IMR-90 (cell line): ENCODE measurements around the gene LLGL2. TPM values are rescaled to one million over a fixed set of nuclear protein-coding genes. Genes with fewer than 3 reads are reported as not detected.

Source experiments
- ATAC-seq: fragments of 200-7000 bp; cut with Tn5 transposase; 2 replicates; pipeline ENCODE4 v1.9.1; 2020; ENCODE audit warnings: low read depth, mild to moderate bottlenecking, moderate library complexity
- BruUV-seq: library from RNA; stranded (reverse); fragments of 400-500 nt; replicated peaks from 2 replicates; lab custom pipeline; 2021; lab: Mats Ljungman, UMichigan
- CTCF ChIA-PET: fragments of 300-600 bp; formaldehyde crosslinking; extraction: SDS; loops from one replicate; lab custom pipeline; 2021; ENCODE audit warnings: antibody characterized with exemption; lab: Yijun Ruan, JAX
- POLR2A ChIA-PET: fragments of 300-600 bp; sonication (Branson Sonifier 250); formaldehyde crosslinking; loops from one replicate; lab custom pipeline; 2022; ENCODE audit warnings: antibody characterized with exemption; ENCODE audit not compliant: unreplicated experiment; lab: Charles Lee
- DNase-seq: peaks from one replicate; pipeline ENCODE4 v3.0.0; 2013
- H2AFZ ChIP-seq: replicated peaks from 2 replicates; pipeline ENCODE3; 2013; ENCODE audit warnings: low read length, mild to moderate bottlenecking; ENCODE audit not compliant: poor library complexity
- H2AK5ac ChIP-seq: 2 replicates; pipeline ENCODE4 v1.6.1; 2013; ENCODE audit warnings: low read depth, low read length, inconsistent platforms
- H2AK9ac ChIP-seq: replicated peaks from 2 replicates; pipeline ENCODE3; 2013; ENCODE audit warnings: mild to moderate bottlenecking, low read depth, low read length, moderate library complexity; ENCODE audit not compliant: poor library complexity
- H2BK120ac ChIP-seq: 2 replicates; pipeline ENCODE4 v1.6.1; 2013; ENCODE audit warnings: low read depth, low read length, inconsistent platforms
- H2BK15ac ChIP-seq: 3 replicates; pipeline ENCODE4 v1.6.1; 2013; ENCODE audit warnings: low read depth, low read length, inconsistent platforms
- H2BK20ac ChIP-seq: 2 replicates; pipeline ENCODE4 v1.6.1; 2013; ENCODE audit warnings: low read depth, mild to moderate bottlenecking, inconsistent platforms, low read length, moderate library complexity
- H2BK5ac ChIP-seq: 2 replicates; pipeline ENCODE4 v1.6.1; 2013; ENCODE audit warnings: mild to moderate bottlenecking, low read depth, low read length, inconsistent platforms; ENCODE audit not compliant: poor library complexity, severe bottlenecking
- H3K14ac ChIP-seq: replicated peaks from 2 replicates; pipeline ENCODE4 v1.6.1; 2013; ENCODE audit warnings: low read depth, low read length, inconsistent platforms
- H3K18ac ChIP-seq: 2 replicates; pipeline ENCODE4 v1.6.1; 2013; ENCODE audit warnings: low read depth, low read length, control low read depth
- H3K23ac ChIP-seq: 2 replicates; pipeline ENCODE4 v1.6.1; 2013; ENCODE audit warnings: low read depth, low read length, inconsistent platforms
- H3K27ac ChIP-seq: 2 replicates; pipeline ENCODE4 v1.5.1; 2013; ENCODE audit warnings: mild to moderate bottlenecking, control low read depth, low read length; ENCODE audit not compliant: insufficient read depth
- H3K27me3 ChIP-seq: 2 replicates; pipeline ENCODE4 v1.6.1; 2013; ENCODE audit warnings: low read length; ENCODE audit not compliant: control insufficient read depth, insufficient read depth
- H3K36me3 ChIP-seq: 2 replicates; pipeline ENCODE4 v1.6.1; 2013; ENCODE audit warnings: low read length, mixed read lengths; ENCODE audit not compliant: control insufficient read depth, insufficient read depth
- H3K4ac ChIP-seq: 2 replicates; pipeline ENCODE4 v1.6.1; 2013; ENCODE audit warnings: low read depth, low read length, inconsistent platforms
- H3K4me1 ChIP-seq: 2 replicates; pipeline ENCODE4 v1.6.1; 2013; ENCODE audit warnings: low read length, mixed read lengths; ENCODE audit not compliant: control insufficient read depth, insufficient read depth
- H3K4me2 ChIP-seq: 2 replicates; pipeline ENCODE4 v1.6.1; 2013; ENCODE audit warnings: low read depth, mild to moderate bottlenecking, control low read depth, low read length, moderate library complexity
- H3K4me3 ChIP-seq: 2 replicates; pipeline ENCODE4 v1.5.1; 2013; ENCODE audit warnings: low read depth, mild to moderate bottlenecking, control low read depth, low read length, moderate library complexity; ENCODE audit not compliant: insufficient read depth
- H3K56ac ChIP-seq: 2 replicates; pipeline ENCODE4 v1.6.1; 2013; ENCODE audit warnings: low read length, inconsistent platforms; ENCODE audit not compliant: insufficient read depth; ENCODE audit errors: extremely low read depth
- H3K79me1 ChIP-seq, 2 experiments: 2 replicates each; pipeline ENCODE4 v1.6.1; 2013; ENCODE audit warnings: low read length in 2 of 2, inconsistent platforms in 1 of 2, low read depth in 1 of 2
- H3K9ac ChIP-seq: 2 replicates; pipeline ENCODE4 v1.6.1; 2013; ENCODE audit warnings: low read depth, low read length, control low read depth
- H3K9me1 ChIP-seq: 2 replicates; pipeline ENCODE4 v1.6.1; 2013; ENCODE audit warnings: low read length, inconsistent platforms; ENCODE audit not compliant: insufficient read depth
- H3K9me3 ChIP-seq: 2 replicates; pipeline ENCODE4 v1.6.1; 2013; ENCODE audit warnings: low read length; ENCODE audit not compliant: control insufficient read depth, insufficient read depth
- H4K20me1 ChIP-seq: 2 replicates; pipeline ENCODE4 v1.6.1; 2013; ENCODE audit warnings: low read length, inconsistent platforms; ENCODE audit not compliant: insufficient read depth
- H4K5ac ChIP-seq: 2 replicates; pipeline ENCODE4 v1.6.1; 2013; ENCODE audit warnings: mild to moderate bottlenecking, low read depth, low read length, control low read depth
- H4K8ac ChIP-seq, 2 experiments: 2 replicates each; pipeline ENCODE4 v1.6.1; 2013; ENCODE audit warnings: low read depth in 2 of 2, low read length in 2 of 2, control low read depth in 1 of 2, inconsistent platforms in 1 of 2
- H4K91ac ChIP-seq: 2 replicates; pipeline ENCODE4 v1.6.1; 2013; ENCODE audit warnings: low read depth, low read length, inconsistent platforms; ENCODE audit not compliant: insufficient read depth
- NFE2L2 ChIP-seq: fragments of 150-350 bp; IDR thresholded peaks from 2 replicates; pipeline ENCODE4 v1.6.1; 2016; ENCODE audit warnings: low read depth, mild to moderate bottlenecking, low read length
- WGBS, 2 experiments: methylation state at CpG; one replicate each; pipeline versions ENCODE4 v1.1.5 to v1.1.7; 2013; ENCODE audit warnings: missing lambda C conversion rate in 2 of 2; ENCODE audit not compliant: insufficient read length in 1 of 2; ENCODE audit errors: extremely low coverage in 2 of 2; 5-methylcytosine and 5-hydroxymethylcytosine counted together
- dilution Hi-C: fragments of 300-500 bp; cut with HindIII; formaldehyde crosslinking; loops from one replicate; pipeline ENCODE4 v1.14.3; 2018; ENCODE audit warnings: low sequenced_read_pairs; ENCODE audit not compliant: unreplicated experiment
- in situ Hi-C: fragments of 300-500 bp; cut with MboI; formaldehyde crosslinking; loops from 3 replicates; pipeline ENCODE4 v1.14.3; 2019; ENCODE audit warnings: low sequenced_read_pairs, inconsistent platforms, mixed read lengths
- intact Hi-C: fragments of 100-400 bp; cut with micrococcal nuclease; formaldehyde crosslinking; loops from 2 replicates; pipeline ENCODE4 v1.10.0; 2022
- polyA plus RNA-seq, 3 experiments: library from polyadenylated mRNA; depleted of rRNA; stranded (reverse); fragments of >200 nt; gene quantifications; 2 replicates each; pipeline ENCODE4 v1.2.3, GENCODE V29; 2012; ENCODE audit warnings: low replicate concordance in 1 of 3
- total RNA-seq: library from RNA; depleted of rRNA; stranded (reverse); fragments of >200 nt; gene quantifications from 2 replicates; pipeline ENCODE4 v1.2.3, GENCODE V29; 2012

The LLGL2 gene
- total and polyA plus RNA-seq, 2 of the 4 experiments (the other 2 are of a cell fraction), result 0.54 to 0.72 TPM

DNA sequence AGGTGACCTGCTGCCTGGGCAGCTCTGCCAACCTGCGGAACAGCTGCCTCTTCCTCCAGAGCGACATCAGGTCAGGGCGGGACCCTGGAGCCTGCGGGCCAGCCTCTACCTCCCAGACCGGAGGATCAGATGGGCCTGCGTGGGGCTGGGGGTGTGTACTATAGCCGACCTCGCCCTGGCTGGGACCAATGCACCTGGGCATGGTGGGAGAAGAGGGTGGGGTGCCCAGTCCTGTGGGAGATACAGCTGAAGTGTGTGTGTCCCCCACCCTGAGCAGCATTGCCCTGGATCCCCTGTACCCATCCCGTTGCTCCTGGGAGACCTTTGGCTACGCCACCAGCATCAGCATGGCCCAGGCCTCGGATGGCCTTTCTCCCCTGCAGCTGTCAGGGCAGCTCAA, 29.5 kb upstream of the LLGL2 start:
- Histone ChIP-seq H4K5ac (no peak overlapping the region), H3K79me1 (no peaks in the 10 kb centered on the region; a peak in 1 of 4 replicates), H3K27me3 (no peaks in the 10 kb centered on the region), H2AK9ac (no peak overlapping the region), H2AK5ac (no peak overlapping the region), H3K14ac (no peak overlapping the region), H4K8ac (no peak overlapping the region), H3K4me3 (no peak overlapping the region), H2AFZ (peak overlapping the region; percentile 6), H3K18ac (no peak overlapping the region), H3K56ac (no peak overlapping the region), H3K4me1 (no peaks in the 10 kb centered on the region), H3K4me2 (no peak overlapping the region), H2BK5ac (no peak overlapping the region), H3K9me3 (no peaks in the 10 kb centered on the region), H3K36me3 (peaks cover 70% of the 10 kb centered on the region), H3K23ac (no peak overlapping the region), H2BK120ac (no peak overlapping the region), H2BK20ac (no peak overlapping the region), H4K91ac (no peak overlapping the region), H3K4ac (no peak overlapping the region), H3K27ac (no peak overlapping the region), H4K20me1 (no peaks in the 10 kb centered on the region), H3K9ac (no peak overlapping the region), H3K9me1 (no peaks in the 10 kb centered on the region), H2BK15ac (no peak overlapping the region)
- BruUV-seq, result no TSS peak
- ChIA-PET POLR2A (no interaction called here), CTCF (no interaction called here)
- ATAC-seq (no peak), DNase-seq (no peak)
- 88% methylated on average over 3 of the region's 11 CpGs; no CpG with 5 or more reads in 1 of the 2 experiments for WGBS, 2 experiments
- TF ChIP-seq NFE2L2, result no peak
- dilution Hi-C loops, result no loop called here
- in situ Hi-C loops, result no loop called here
- intact Hi-C loops, result no loop called here
